T-cell (primary cell): ENCODE results near the gene MYT1. TPM values are rescaled to one million over a fixed set of nuclear protein-coding genes. Genes with fewer than 3 reads are reported as not detected.

ENCODE experiments used
- ATAC-seq, 4 experiments: fragments of 200-7000 bp in 3 of 4; fragments of 150-1000 bp in 1 of 4; cut with Tn5 transposase; replicated peaks in 1 of 4; 1 replicate in 3 of 4; 2 replicates in 1 of 4; pipeline ENCODE4 v1.10.0; 2021; ENCODE audit warnings: moderate library complexity in 3 of 4, mild to moderate bottlenecking in 2 of 4, moderate number of reproducible peaks in 1 of 4
- CTCF ChIA-PET, 2 donors: fragments of 300-600 bp; sonication (Branson Sonifier 250); formaldehyde crosslinking; loops; one replicate each; lab custom pipeline; 2022; ENCODE audit warnings: antibody characterized with exemption in 2 of 2; lab: Charles Lee
- POLR2A ChIA-PET, 2 donors: fragments of 300-600 bp; sonication (Branson Sonifier 250); formaldehyde crosslinking; loops; one replicate each; lab custom pipeline; 2022; ENCODE audit warnings: antibody characterized with exemption in 2 of 2; lab: Charles Lee
- DNase-seq, 35 experiments: peaks; one replicate each; pipeline versions ENCODE4 v3.0.0 to v3.0.0-alpha.2; 2013 to 2023
- H3K27ac ChIP-seq: one replicate; pipeline ENCODE4 v1.5.1; 2013; ENCODE audit warnings: low read length
- H3K27me3 ChIP-seq, 2 experiments: replicated peaks in 1 of 2; 1 replicate in 1 of 2; 2 replicates in 1 of 2; pipeline versions ENCODE4 v1.6.1 to v1.7.0; 2013; ENCODE audit warnings: low read length in 1 of 2, mixed read lengths in 1 of 2; ENCODE audit not compliant: control insufficient read depth in 2 of 2, insufficient read depth in 2 of 2; ENCODE audit errors: extremely low read depth in 1 of 2
- H3K36me3 ChIP-seq, 2 donors: 1 replicate in 1 of 2; 2 replicates in 1 of 2; pipeline versions ENCODE4 v1.6.1 to v1.7.0; 2013; ENCODE audit warnings: low read length in 1 of 2; ENCODE audit not compliant: control insufficient read depth in 2 of 2, insufficient read depth in 1 of 2; ENCODE audit errors: extremely low read depth in 1 of 2
- H3K4me1 ChIP-seq, 2 experiments: 1 replicate in 1 of 2; 2 replicates in 1 of 2; pipeline versions ENCODE4 v1.6.1 to v1.7.0; 2013; ENCODE audit warnings: low read length in 2 of 2, mixed read lengths in 1 of 2; ENCODE audit not compliant: insufficient read depth in 2 of 2, control insufficient read depth in 1 of 2; ENCODE audit errors: extremely low read depth in 1 of 2
- H3K4me3 ChIP-seq, 2 donors: 1 replicate in 1 of 2; 2 replicates in 1 of 2; pipeline versions ENCODE4 v1.5.1 to v1.7.0; 2013; ENCODE audit warnings: mild to moderate bottlenecking in 2 of 2, low read length in 1 of 2, moderate library complexity in 1 of 2; ENCODE audit not compliant: control insufficient read depth in 1 of 2; ENCODE audit errors: extremely low read depth in 1 of 2
- H3K9me3 ChIP-seq: 2 replicates; pipeline ENCODE4 v1.7.0; 2013
- H3K27ac Mint-ChIP-seq, 2 donors: one replicate each; pipeline ENCODE4 v1.8.0; 2020 to 2021; ENCODE audit warnings: mild to moderate bottlenecking in 2 of 2, mixed read lengths in 2 of 2
- H3K27me3 Mint-ChIP-seq, 2 donors: one replicate each; pipeline ENCODE4 v1.8.0; 2021 to 2022; ENCODE audit warnings: mixed read lengths in 2 of 2
- H3K36me3 Mint-ChIP-seq: one replicate; pipeline ENCODE4 v1.8.0; 2021; ENCODE audit warnings: mixed read lengths
- H3K4me1 Mint-ChIP-seq, 3 donors: one replicate each; pipeline ENCODE4 v1.8.0; 2020 to 2022; ENCODE audit warnings: mixed read lengths in 3 of 3, mild to moderate bottlenecking in 1 of 3
- H3K4me3 Mint-ChIP-seq, 3 donors: one replicate each; pipeline ENCODE4 v1.8.0; 2020 to 2022; ENCODE audit warnings: mild to moderate bottlenecking in 3 of 3, mixed read lengths in 3 of 3, moderate library complexity in 3 of 3
- H3K9me3 Mint-ChIP-seq, 3 donors: one replicate each; pipeline ENCODE4 v1.8.0; 2020 to 2022; ENCODE audit warnings: mixed read lengths in 3 of 3
- WGBS: methylation state at CpG from one replicate; pipeline ENCODE4 v1.1.5; 2013; ENCODE audit warnings: missing lambda C conversion rate; ENCODE audit not compliant: insufficient coverage; 5-methylcytosine and 5-hydroxymethylcytosine counted together
- total RNA-seq, 35 experiments: library from RNA in 6 of 35; stranded (reverse) in 6 of 35; fragments of 120-200 nt in 1 of 35; gene quantifications; one replicate each; pipeline versions ENCODE4 v1.2.1 to v1.2.4 and lab custom pipeline; 2013 to 2026

Gene MYT1
- total RNA-seq, 5 donors from 2014 or later (not counting 1 experiment from before 2014, with no cell fraction given): 0.06 TPM; not detected in 4

- peaks cover 0 to 7% of the 10 kb centered on the region in 2 donors for H3K27me3 Mint-ChIP-seq
- CTCF ChIA-PET: no interaction called here
Measured at GRCh38 chr20:64148581-64148980, 15.7 kb upstream of the MYT1 start.

GRCh38 chr20:64149141-64149540 lies 15.1 kb upstream of the MYT1 start:
- no peaks in the 10 kb centered on the region for H3K4me1 Mint-ChIP-seq
- ATAC-seq: no peak
- DNase-seq: no peak
- peaks cover 0 to 7% of the 10 kb centered on the region in 2 donors for H3K27me3 Mint-ChIP-seq
- H3K4me3 Mint-ChIP-seq: no peak overlapping the region
- ChIA-PET CTCF (no interaction called here), POLR2A (no interaction called here)
- Histone ChIP-seq H3K4me3 (no peak overlapping the region), H3K27me3 (peaks cover 0 to 30% of the 10 kb centered on the region in 2 experiments), H3K36me3 (no peaks in the 10 kb centered on the region), H3K4me1 (no peaks in the 10 kb centered on the region), H3K27ac (no peak overlapping the region), H3K9me3 (no peaks in the 10 kb centered on the region)
- no peak overlapping the region for H3K27ac Mint-ChIP-seq
- WGBS: 100% methylated on average over 1 of the region's 7 CpGs
- no peaks in the 10 kb centered on the region for H3K36me3 Mint-ChIP-seq
- H3K9me3 Mint-ChIP-seq: peaks cover 5 to 7% (median 5%) of the 10 kb centered on the region in 3 donors

More at GRCh38 chr20:64148581-64148980, 15.7 kb upstream of the MYT1 start:
- H3K27ac Mint-ChIP-seq: no peak overlapping the region
- ATAC-seq: no peak
- POLR2A ChIA-PET: no interaction called here
- no peaks in the 10 kb centered on the region for H3K4me1 Mint-ChIP-seq
- Histone ChIP-seq H3K9me3 (no peaks in the 10 kb centered on the region), H3K27ac (no peak overlapping the region), H3K4me1 (no peaks in the 10 kb centered on the region), H3K36me3 (no peaks in the 10 kb centered on the region), H3K27me3 (peaks cover 0 to 27% of the 10 kb centered on the region in 2 experiments), H3K4me3 (no peak overlapping the region)
- no peak overlapping the region for H3K4me3 Mint-ChIP-seq
- no peak for DNase-seq
- 80% methylated on average over 1 of the region's 5 CpGs for WGBS
- H3K36me3 Mint-ChIP-seq: no peaks in the 10 kb centered on the region
- peaks cover 5 to 9% (median 5%) of the 10 kb centered on the region in 3 donors for H3K9me3 Mint-ChIP-seq

GRCh38 chr20:64149809-64150560 lies 14.3 kb upstream of the MYT1 start:
- Histone ChIP-seq H3K36me3 (no peaks in the 10 kb centered on the region), H3K4me3 (no peak overlapping the region), H3K27me3 (peaks cover 0 to 35% of the 10 kb centered on the region in 2 experiments), H3K9me3 (no peaks in the 10 kb centered on the region), H3K27ac (no peak overlapping the region), H3K4me1 (no peaks in the 10 kb centered on the region)
- Mint-ChIP-seq H3K9me3 (peaks cover 0 to 3% (median 2%) of the 10 kb centered on the region in 3 donors), H3K4me1 (no peaks in the 10 kb centered on the region), H3K4me3 (no peak overlapping the region), H3K36me3 (no peaks in the 10 kb centered on the region), H3K27ac (no peak overlapping the region), H3K27me3 (peaks cover 0 to 7% of the 10 kb centered on the region in 2 donors)
- ATAC-seq (no peak), DNase-seq (no peak)
- CTCF ChIA-PET: no interaction called here
- POLR2A ChIA-PET: no interaction called here
- 86% methylated on average over 26 of the region's 26 CpGs for WGBS

GRCh38 chr20:64150756-64151632 lies 13.3 kb upstream of the MYT1 start:
- Histone ChIP-seq H3K27me3 (peaks cover 0 to 29% of the 10 kb centered on the region in 2 experiments), H3K4me3 (no peak overlapping the region), H3K9me3 (no peaks in the 10 kb centered on the region), H3K36me3 (no peaks in the 10 kb centered on the region), H3K4me1 (no peaks in the 10 kb centered on the region), H3K27ac (no peak overlapping the region)
- no peaks in the 10 kb centered on the region for H3K36me3 Mint-ChIP-seq
- no peaks in the 10 kb centered on the region for H3K9me3 Mint-ChIP-seq
- no peak overlapping the region for H3K27ac Mint-ChIP-seq
- no peaks in the 10 kb centered on the region for H3K4me1 Mint-ChIP-seq
- H3K27me3 Mint-ChIP-seq: peaks cover 0 to 6% of the 10 kb centered on the region in 2 donors
- POLR2A ChIA-PET: no interaction called here
- no peak overlapping the region for H3K4me3 Mint-ChIP-seq
- DNase-seq: no peak
- ATAC-seq: no peak
- CTCF ChIA-PET: no interaction called here
- WGBS: 72% methylated on average over 12 of the region's 13 CpGs

GRCh38 chr20:64151633-64152530 lies 12.4 kb upstream of the MYT1 start:
- Histone ChIP-seq H3K9me3 (no peaks in the 10 kb centered on the region), H3K36me3 (no peaks in the 10 kb centered on the region), H3K27me3 (peaks cover 0 to 29% of the 10 kb centered on the region in 2 experiments), H3K4me3 (no peak overlapping the region), H3K4me1 (no peaks in the 10 kb centered on the region), H3K27ac (no peak overlapping the region)
- POLR2A ChIA-PET: no interaction called here
- WGBS: 75% methylated on average over 22 of the region's 24 CpGs
- Mint-ChIP-seq H3K4me1 (no peaks in the 10 kb centered on the region), H3K9me3 (no peaks in the 10 kb centered on the region), H3K36me3 (no peaks in the 10 kb centered on the region), H3K27me3 (peaks cover 0 to 6% of the 10 kb centered on the region in 2 donors), H3K4me3 (no peak overlapping the region), H3K27ac (no peak overlapping the region)
- ATAC-seq (no peak), DNase-seq (no peak)
- CTCF ChIA-PET: no interaction called here

GRCh38 chr20:64152906-64153305 lies 11.3 kb upstream of the MYT1 start:
- no peaks in the 10 kb centered on the region for H3K9me3 Mint-ChIP-seq
- no peak overlapping the region for H3K27ac Mint-ChIP-seq
- H3K4me3 Mint-ChIP-seq: no peak overlapping the region

More at GRCh38 chr20:64152906-64153305, 11.3 kb upstream of the MYT1 start:
- 86% methylated on average over 8 of the region's 9 CpGs for WGBS
- H3K27me3 ChIP-seq: peaks cover 0 to 29% of the 10 kb centered on the region in 2 experiments
- POLR2A ChIA-PET: no interaction called here
- no peak overlapping the region for H3K4me3 ChIP-seq
- H3K4me1 Mint-ChIP-seq: no peaks in the 10 kb centered on the region
- no peaks in the 10 kb centered on the region for H3K9me3 ChIP-seq
- H3K36me3 Mint-ChIP-seq: no peaks in the 10 kb centered on the region
- H3K27me3 Mint-ChIP-seq: peaks cover 0 to 1% of the 10 kb centered on the region in 2 donors
- no peaks in the 10 kb centered on the region for H3K4me1 ChIP-seq
- DNase-seq (no peak), ATAC-seq (no peak)
- no peaks in the 10 kb centered on the region for H3K36me3 ChIP-seq
- no peak overlapping the region for H3K27ac ChIP-seq
- CTCF ChIA-PET: no interaction called here
